ENCODE data around the gene SYNE1.

SYNE1 gene

DNA sequence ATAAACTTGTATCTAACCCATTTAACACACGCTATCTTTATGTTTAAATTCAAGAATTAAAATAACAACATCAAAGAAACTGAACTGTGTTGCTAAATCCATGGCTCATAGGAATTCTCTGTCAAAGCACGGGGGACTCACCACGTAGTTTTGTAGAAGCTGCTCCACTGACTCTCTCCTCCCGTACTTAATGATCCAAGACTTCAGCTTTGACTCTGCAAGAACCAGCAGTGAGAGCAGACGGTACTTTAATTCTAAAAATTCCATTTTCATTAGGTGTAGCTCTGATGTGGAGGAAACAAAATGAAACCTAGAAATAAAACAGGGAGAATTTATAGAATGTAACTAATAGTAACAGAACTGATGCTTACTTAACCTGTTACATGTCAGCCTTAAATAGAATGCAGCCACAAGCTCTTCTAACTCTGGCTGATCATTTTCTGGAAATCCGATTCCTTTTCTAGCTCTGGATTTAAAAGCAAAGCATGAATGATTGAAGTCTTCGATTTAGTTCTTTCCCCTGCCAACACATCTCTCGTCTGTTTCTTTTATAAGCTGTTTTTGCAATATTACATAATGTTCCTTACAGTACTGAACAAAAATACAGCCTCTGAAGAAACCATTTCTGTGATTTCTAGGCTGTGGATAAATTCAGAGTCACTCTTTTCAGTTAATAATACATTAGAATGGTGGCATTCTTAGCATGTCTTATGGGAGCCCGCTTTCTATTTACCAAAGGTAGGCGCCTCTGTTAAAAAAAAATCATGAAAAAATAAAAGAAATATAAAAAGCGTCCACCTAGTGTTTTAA lies 165.5 kb downstream of the SYNE1 start:
- no peak for TF ChIP-seq CTCF (IDR thresholded peaks at IDR 0.05; ENCODE audit: low read depth, low read length)
- DNase-seq: no peak
- no peaks in the 10 kb centered on the region for H3K27me3 ChIP-seq (ENCODE audit: insufficient read depth, low read depth, severe bottlenecking)
- H3K4me3 ChIP-seq (ENCODE audit: low read depth, low read length): no peak overlapping the region
- H3K27ac ChIP-seq: no peak overlapping the region
- no peaks in the 10 kb centered on the region for H3K9me3 ChIP-seq (ENCODE audit: severe bottlenecking)
- no peaks in the 10 kb centered on the region for H3K36me3 ChIP-seq

DNA sequence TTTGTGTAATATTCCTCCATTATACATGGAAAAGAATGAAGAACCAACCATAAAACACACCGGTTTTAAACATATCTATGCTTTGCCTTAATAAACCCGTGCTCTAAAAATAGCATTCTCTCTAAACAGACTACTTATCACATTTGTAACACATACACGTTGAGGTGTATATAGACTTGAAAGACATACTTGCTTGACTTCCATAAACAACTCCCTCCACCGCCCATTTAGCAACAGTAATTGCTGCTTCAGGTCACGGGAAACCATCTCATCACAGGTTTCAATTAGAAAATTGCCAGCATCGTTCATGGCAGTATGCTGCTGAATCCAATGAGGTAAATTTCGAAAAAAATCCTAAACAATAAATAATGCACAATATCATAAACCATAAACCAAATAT lies 174.0 kb downstream of the SYNE1 start:
- no peak for DNase-seq
- Histone ChIP-seq H3K27me3 (ENCODE audit: insufficient read depth, low read depth, severe bottlenecking) (no peaks in the 10 kb centered on the region), H3K36me3 (no peaks in the 10 kb centered on the region), H3K4me3 (ENCODE audit: low read depth, low read length) (no peak overlapping the region), H3K9me3 (ENCODE audit: severe bottlenecking) (no peaks in the 10 kb centered on the region), H3K27ac (no peak overlapping the region)
- no peak for TF ChIP-seq CTCF (IDR thresholded peaks at IDR 0.05; ENCODE audit: low read depth, low read length)

GRCh38 chr6:152462716-152463115 lies 174.4 kb downstream of the SYNE1 start:
- no peak overlapping the region for H3K27ac ChIP-seq
- H3K4me3 ChIP-seq (ENCODE audit: low read depth, low read length): no peak overlapping the region
- no peak for TF ChIP-seq CTCF (IDR thresholded peaks at IDR 0.05; ENCODE audit: low read depth, low read length)
- no peaks in the 10 kb centered on the region for H3K9me3 ChIP-seq (ENCODE audit: severe bottlenecking)
- no peak for DNase-seq
- H3K36me3 ChIP-seq: no peaks in the 10 kb centered on the region
- no peaks in the 10 kb centered on the region for H3K27me3 ChIP-seq (ENCODE audit: insufficient read depth, low read depth, severe bottlenecking)

- Histone ChIP-seq H3K27ac (no peak overlapping the region), H3K36me3 (no peaks in the 10 kb centered on the region), H3K9me3 (ENCODE audit: severe bottlenecking) (no peaks in the 10 kb centered on the region), H3K27me3 (ENCODE audit: insufficient read depth, low read depth, severe bottlenecking) (no peaks in the 10 kb centered on the region), H3K4me3 (ENCODE audit: low read depth, low read length) (no peak overlapping the region)
- no peak for DNase-seq
- no peak for TF ChIP-seq CTCF (IDR thresholded peaks at IDR 0.05; ENCODE audit: low read depth, low read length)
Observed at GRCh38 chr6:152461556-152461955, 175.6 kb downstream of the SYNE1 start.

- no peak for TF ChIP-seq CTCF (IDR thresholded peaks at IDR 0.05; ENCODE audit: low read depth, low read length)
- Histone ChIP-seq H3K36me3 (no peaks in the 10 kb centered on the region), H3K27me3 (ENCODE audit: insufficient read depth, low read depth, severe bottlenecking) (no peaks in the 10 kb centered on the region), H3K9me3 (ENCODE audit: severe bottlenecking) (no peaks in the 10 kb centered on the region), H3K4me3 (ENCODE audit: low read depth, low read length) (no peak overlapping the region), H3K27ac (no peak overlapping the region)
- DNase-seq: no peak
Observed at GRCh38 chr6:152458648-152459644, 178.2 kb downstream of the SYNE1 start.

Measured in WERI-Rb-1 (cell line).